Activated T-cell treated with anti-CD3 and anti-CD28 coated beads, Interleukin-2, amount 50 U/mL, for 72 hours (primary cell): ENCODE measurements around the gene STXBP1. TPM values are rescaled to one million over a fixed set of nuclear protein-coding genes. Genes with fewer than 3 reads are reported as not detected.
A peak's percentile ranks its signal among the peaks of the same experiment; 100 is the strongest.

ENCODE experiments used
- ATAC-seq, 2 donors: fragments of 150-1000 bp; cut with Tn5 transposase; replicated peaks in 1 of 2; 2 replicates each; pipeline ENCODE4 v1.10.0; 2021; ENCODE audit warnings: moderate library complexity in 2 of 2, mild to moderate bottlenecking in 1 of 2
- DNase-seq, 2 donors: peaks; one replicate each; pipeline ENCODE4 v3.0.0; 2021 to 2022; ENCODE audit warnings: mixed read lengths in 1 of 2
- H3K27ac Mint-ChIP-seq: one replicate; pipeline ENCODE4 v1.8.0; 2022; ENCODE audit warnings: mild to moderate bottlenecking, moderate library complexity, mixed read lengths
- H3K27me3 Mint-ChIP-seq: one replicate; pipeline ENCODE4 v1.8.0; 2022; ENCODE audit warnings: low read depth, mixed read lengths
- H3K36me3 Mint-ChIP-seq, 2 donors: one replicate each; pipeline ENCODE4 v1.8.0; 2022; ENCODE audit warnings: mixed read lengths in 2 of 2, mild to moderate bottlenecking in 1 of 2; ENCODE audit not compliant: insufficient read depth in 2 of 2
- H3K4me1 Mint-ChIP-seq: one replicate; pipeline ENCODE4 v1.8.0; 2022; ENCODE audit warnings: low read depth, mixed read lengths
- H3K4me3 Mint-ChIP-seq, 2 donors: one replicate each; pipeline ENCODE4 v1.8.0; 2022; ENCODE audit warnings: mild to moderate bottlenecking in 2 of 2, mixed read lengths in 2 of 2, moderate library complexity in 2 of 2
- H3K9me3 Mint-ChIP-seq, 2 donors: one replicate each; pipeline ENCODE4 v1.8.0; 2022; ENCODE audit warnings: mixed read lengths in 2 of 2
- total RNA-seq, 2 donors: library from RNA; stranded (reverse); gene quantifications; one replicate each; pipeline ENCODE4 v1.2.3, GENCODE V29; 2022

STXBP1 gene
- total RNA-seq, 2 donors from 2014 or later = 14.5 to 26.6 TPM

DNA sequence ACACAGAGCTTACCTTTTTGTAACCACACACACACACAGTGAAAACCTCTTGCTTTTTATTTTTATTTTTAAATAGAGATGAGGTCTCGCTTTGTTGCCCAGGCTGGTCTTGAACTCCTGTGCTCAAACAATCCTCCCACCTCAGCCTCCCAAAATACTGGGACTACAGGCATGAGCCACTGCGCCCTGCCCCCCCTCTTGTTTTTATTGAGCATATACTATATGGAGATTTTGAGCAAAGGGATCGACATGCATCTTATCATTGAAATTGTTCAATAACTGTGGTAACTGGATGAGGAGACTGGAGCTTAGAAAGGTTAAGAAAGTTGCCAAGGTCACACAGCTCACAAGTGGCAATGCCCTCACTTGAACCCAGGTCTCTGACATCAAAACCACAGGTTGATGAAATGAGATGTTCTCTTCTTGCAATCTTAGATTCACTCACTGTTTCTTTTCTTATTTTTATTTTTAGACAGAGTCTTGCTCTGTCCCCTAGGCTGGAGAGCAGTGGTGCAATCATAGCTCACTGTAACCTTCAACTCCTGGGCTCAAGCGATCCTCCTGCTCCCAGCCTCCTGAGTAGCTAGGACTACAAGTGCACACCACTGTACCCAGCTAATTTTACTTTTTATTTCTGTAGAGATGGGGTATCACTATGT lies 26.8 kb upstream of the STXBP1 start:
- no peak overlapping the region for H3K27ac Mint-ChIP-seq

DNA sequence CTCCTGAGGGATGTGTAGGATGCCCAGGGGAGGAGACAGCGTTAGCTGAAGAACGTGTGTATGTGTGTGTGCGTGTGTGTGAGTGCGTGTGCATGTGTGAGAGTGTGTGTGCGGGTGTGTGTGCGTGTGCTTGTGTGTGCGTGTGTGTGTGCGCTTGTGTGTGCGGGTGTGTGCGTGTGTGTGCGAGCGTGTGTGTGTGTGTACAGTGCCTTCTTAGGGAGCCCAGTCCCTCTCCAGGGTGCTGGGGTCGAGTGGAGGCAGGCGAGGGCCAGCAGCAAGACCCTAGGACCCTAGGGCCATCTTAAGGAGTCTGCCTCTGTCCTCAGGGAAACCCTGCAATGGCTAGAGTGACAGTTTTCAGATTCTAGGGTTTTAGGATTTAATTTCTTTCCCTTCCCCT lies 26.0 kb upstream of the STXBP1 start:
- ATAC-seq = peak in 1 of 2 donors; percentile 8

More for the DNA sequence above, 26.8 kb upstream of the STXBP1 start:
- peak; percentile 24 to 49 for ATAC-seq
- H3K4me3 Mint-ChIP-seq = no peak overlapping the region
- H3K4me1 Mint-ChIP-seq = peaks cover 15% of the 10 kb centered on the region
- no peaks in the 10 kb centered on the region for H3K9me3 Mint-ChIP-seq
- H3K36me3 Mint-ChIP-seq = peaks cover 0 to 1% of the 10 kb centered on the region in 2 donors
- no peak for DNase-seq
- H3K27me3 Mint-ChIP-seq = peaks cover 17% of the 10 kb centered on the region

DNA sequence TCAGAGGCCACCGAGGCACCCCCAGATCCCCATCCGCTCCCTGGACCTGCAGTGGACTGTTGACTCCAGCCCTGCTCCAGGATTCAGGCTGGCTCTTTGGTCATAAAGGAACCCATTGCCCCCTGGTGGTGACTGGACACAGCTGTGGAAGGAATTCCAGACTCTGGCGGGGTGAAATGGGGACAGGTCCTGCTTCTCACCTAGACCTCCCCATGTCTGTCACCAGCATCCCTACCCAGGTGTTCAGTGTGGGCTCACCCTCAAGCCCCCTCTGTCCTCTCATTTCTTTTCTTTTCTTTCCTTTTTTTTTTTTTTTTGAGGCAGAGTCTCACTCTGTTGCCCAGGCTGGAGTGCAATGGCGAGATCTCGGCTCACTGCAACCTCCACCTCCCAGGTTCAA lies 25.5 kb upstream of the STXBP1 start:
- peak; percentile 64 to 72 for ATAC-seq
- Mint-ChIP-seq H3K27ac (no peak overlapping the region), H3K9me3 (no peaks in the 10 kb centered on the region), H3K27me3 (peaks cover 17% of the 10 kb centered on the region), H3K4me3 (no peak overlapping the region), H3K36me3 (peaks cover 0 to 1% of the 10 kb centered on the region in 2 donors), H3K4me1 (peaks cover 10% of the 10 kb centered on the region)
- peak; percentile 64 to 69 for DNase-seq

More for the DNA sequence above, 26.0 kb upstream of the STXBP1 start:
- Mint-ChIP-seq H3K4me3 (no peak overlapping the region), H3K36me3 (peaks cover 0 to 1% of the 10 kb centered on the region in 2 donors), H3K9me3 (no peaks in the 10 kb centered on the region), H3K27ac (no peak overlapping the region), H3K27me3 (peaks cover 17% of the 10 kb centered on the region), H3K4me1 (peaks cover 10% of the 10 kb centered on the region)
- DNase-seq = no peak

DNA sequence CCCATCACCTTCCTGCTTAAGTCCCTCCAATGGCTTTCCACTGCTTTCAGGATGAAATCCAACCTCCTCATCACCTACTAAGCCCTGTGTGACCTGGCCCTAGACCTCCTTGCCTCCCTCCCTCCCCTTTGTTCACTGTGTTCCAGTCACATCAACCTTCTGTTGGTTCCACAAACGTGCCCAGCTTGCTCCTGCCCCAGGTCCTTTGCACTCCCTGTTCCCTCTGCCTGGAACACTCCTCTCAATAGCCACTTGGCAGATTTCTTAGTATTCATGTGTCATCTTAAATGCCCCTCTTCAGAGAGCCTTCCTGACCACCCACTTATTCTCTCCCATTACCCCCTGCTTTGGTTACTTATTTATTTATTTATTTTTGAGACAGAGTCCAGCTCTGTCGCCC lies 24.1 kb upstream of the STXBP1 start:
- Mint-ChIP-seq H3K4me3 (no peak overlapping the region), H3K27ac (no peak overlapping the region)

DNA sequence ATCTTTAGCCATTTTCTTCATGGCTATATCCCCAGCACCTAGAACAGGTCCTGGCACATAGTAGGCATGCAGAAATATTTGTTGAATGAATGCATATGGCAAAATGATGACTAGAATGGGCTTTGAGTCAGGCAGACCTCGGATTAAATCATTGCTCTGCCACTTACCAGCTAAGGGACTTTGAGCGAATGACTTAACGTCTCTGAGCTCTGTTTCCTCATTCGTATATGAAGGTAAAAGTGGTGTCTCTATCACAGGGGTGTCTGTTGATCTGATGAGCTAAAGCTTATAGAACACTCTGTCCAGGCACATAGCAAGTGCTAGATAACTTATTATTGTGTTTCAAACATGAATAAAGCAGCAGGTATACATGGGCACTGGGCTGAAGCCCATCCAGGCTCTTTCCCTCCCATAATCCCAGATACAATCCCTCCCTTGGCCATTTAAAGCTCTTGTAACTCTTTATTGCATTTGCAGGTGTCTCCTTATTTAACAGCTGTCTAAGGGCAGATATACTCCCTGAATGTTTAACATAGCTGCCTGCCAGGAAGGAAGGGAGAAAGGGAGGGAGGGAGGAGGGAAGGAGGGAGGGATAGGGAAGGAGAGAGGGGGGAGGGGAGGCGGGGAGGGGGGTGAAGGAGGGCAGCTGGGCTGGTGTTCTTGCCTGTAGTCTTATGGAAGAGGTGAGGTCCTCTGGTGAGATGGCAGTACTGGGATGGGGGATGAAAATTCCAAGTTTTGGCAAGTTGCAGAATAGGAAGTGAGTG lies 23.2 kb upstream of the STXBP1 start:
- Mint-ChIP-seq H3K4me1 (peaks cover 10% of the 10 kb centered on the region), H3K9me3 (no peaks in the 10 kb centered on the region), H3K4me3 (no peak overlapping the region), H3K36me3 (no peaks in the 10 kb centered on the region), H3K27ac (no peak overlapping the region), H3K27me3 (peaks cover 17% of the 10 kb centered on the region)
- DNase-seq = no peak
- ATAC-seq = no peak

More for the DNA sequence above, 24.1 kb upstream of the STXBP1 start:
- Mint-ChIP-seq H3K4me1 (peaks cover 10% of the 10 kb centered on the region), H3K9me3 (no peaks in the 10 kb centered on the region), H3K36me3 (peaks cover 0 to 1% of the 10 kb centered on the region in 2 donors), H3K27me3 (peaks cover 17% of the 10 kb centered on the region)
- no peak for ATAC-seq
- no peak for DNase-seq

DNA sequence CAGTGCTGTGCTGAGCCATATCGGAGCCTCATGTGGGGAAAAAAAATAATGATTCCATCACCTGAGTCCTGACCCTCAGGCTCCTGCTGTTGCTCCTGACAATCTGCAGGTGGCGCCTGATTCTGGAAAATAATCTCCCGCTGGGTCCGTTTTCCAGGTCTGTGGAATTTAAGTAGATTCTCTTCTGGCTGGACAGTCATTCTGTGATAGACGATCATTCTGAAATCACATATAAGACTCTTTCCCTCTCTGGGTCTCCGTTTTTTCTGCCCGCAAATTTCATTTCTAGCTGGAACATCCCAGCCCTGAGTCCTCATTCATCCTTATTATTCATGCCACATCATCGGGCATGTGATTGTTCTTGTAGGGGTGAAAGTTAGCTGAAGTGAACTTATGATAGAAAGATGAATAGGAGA lies 22.1 kb upstream of the STXBP1 start:
- no peak overlapping the region for H3K4me3 Mint-ChIP-seq
- ATAC-seq (peak in 1 of 2 donors; percentile 51), DNase-seq (peak; percentile 24 to 28)
- peaks cover 10% of the 10 kb centered on the region for H3K4me1 Mint-ChIP-seq
- H3K36me3 Mint-ChIP-seq = no peaks in the 10 kb centered on the region
- H3K27ac Mint-ChIP-seq = no peak overlapping the region
- H3K27me3 Mint-ChIP-seq = peaks cover 17% of the 10 kb centered on the region
- no peaks in the 10 kb centered on the region for H3K9me3 Mint-ChIP-seq

DNA sequence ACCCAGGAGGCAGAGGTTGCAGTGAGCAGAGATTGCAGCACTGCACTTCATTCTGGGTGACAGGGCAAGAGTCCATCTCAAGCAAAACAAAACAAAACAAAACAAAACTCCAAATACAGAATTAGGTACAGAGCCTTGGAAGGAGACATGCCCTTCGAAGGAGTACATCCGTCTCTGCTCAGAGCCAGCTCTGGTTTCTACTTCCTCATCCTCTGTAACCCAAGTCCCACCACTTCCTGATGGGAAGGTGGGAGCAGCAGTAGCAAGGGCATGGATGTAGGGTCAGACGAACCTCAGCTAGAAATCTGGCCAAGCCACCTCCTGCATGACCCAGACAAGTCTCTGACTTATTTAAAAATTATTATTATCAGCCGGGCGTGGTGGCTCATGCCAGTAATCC lies 16.5 kb upstream of the STXBP1 start:
- H3K27ac Mint-ChIP-seq = no peak overlapping the region
- H3K4me1 Mint-ChIP-seq = no peaks in the 10 kb centered on the region
- H3K9me3 Mint-ChIP-seq = no peaks in the 10 kb centered on the region
- ATAC-seq = no peak
- H3K27me3 Mint-ChIP-seq = no peaks in the 10 kb centered on the region
- H3K36me3 Mint-ChIP-seq = no peaks in the 10 kb centered on the region
- DNase-seq = no peak
- H3K4me3 Mint-ChIP-seq = no peak overlapping the region

DNA sequence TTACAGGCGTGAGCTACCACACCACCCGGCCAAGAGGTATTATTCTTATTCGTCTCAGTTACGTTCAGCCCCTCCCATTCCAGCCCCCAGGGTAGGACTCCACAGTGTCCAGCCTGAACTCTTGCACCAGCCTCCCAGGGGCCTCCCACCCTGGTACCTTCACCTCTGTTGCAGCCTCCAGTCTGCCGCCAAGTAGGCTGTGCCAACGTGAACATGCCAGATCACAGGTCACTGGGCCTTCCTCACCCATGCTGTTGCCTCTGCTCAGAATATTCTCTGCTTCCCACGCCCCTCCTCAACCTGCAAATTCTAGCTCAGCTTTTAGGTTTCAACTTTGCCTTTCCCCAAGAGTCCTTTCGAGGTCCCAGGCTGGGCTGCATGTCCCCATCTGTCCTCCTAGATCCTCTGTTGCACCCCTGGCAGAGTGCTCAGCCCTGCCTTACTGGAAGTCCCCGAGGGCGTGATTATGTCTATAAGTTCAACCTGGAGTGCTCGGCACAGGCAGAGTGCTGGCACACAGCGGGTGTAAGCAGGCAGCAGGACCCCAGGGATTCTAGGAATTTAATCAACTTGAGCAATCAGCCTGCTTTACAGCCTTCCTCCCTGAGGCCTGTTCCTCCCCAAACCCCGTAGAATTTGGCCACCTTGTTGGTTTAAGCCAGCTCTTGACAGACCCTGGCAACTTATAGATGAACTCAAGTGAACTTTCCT lies 13.1 kb upstream of the STXBP1 start:
- no peaks in the 10 kb centered on the region for H3K27me3 Mint-ChIP-seq
- no peak overlapping the region for H3K27ac Mint-ChIP-seq
- no peak for ATAC-seq
- DNase-seq = no peak
- H3K4me1 Mint-ChIP-seq = no peaks in the 10 kb centered on the region
- no peak overlapping the region for H3K4me3 Mint-ChIP-seq
- H3K36me3 Mint-ChIP-seq = no peaks in the 10 kb centered on the region
- H3K9me3 Mint-ChIP-seq = no peaks in the 10 kb centered on the region

DNA sequence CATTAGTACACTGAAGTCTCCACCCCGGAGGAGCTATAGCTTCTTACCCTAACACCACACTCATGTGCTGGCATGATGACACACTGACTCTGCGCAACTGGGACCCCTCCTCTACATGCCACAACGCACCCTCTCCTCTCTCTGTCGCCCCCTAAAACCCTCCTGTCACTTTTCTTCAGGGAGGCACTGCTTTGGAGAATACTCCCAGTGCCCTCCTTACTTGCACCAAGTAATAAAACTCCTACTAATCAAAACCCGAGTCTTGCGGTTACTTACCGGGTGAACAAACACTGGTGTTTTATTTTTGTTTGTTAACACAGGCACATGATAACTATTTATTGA lies 12.6 kb upstream of the STXBP1 start:
- Mint-ChIP-seq H3K27me3 (no peaks in the 10 kb centered on the region), H3K4me3 (no peak overlapping the region), H3K36me3 (no peaks in the 10 kb centered on the region), H3K4me1 (no peaks in the 10 kb centered on the region), H3K9me3 (no peaks in the 10 kb centered on the region), H3K27ac (no peak overlapping the region)
- no peak for DNase-seq
- no peak for ATAC-seq

DNA sequence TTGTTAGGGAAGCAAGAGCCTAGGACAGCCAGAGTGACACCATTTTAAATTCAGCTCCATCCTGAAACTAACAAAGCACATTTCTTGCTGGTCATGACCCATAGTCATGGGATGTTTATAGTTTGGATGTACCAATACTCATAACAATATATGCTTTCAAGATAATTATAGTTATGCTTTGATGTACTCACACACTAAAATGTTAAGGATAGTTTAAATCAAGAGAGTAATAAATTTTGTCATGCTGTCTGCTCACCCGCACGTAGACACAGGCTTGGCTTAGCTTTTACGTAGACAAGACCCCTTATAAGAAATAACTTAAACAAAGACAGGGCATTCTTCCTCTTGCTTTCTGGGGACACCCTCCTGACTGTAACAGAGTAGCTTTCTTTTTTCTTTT lies 8.9 kb upstream of the STXBP1 start:
- ATAC-seq = no peak

DNA sequence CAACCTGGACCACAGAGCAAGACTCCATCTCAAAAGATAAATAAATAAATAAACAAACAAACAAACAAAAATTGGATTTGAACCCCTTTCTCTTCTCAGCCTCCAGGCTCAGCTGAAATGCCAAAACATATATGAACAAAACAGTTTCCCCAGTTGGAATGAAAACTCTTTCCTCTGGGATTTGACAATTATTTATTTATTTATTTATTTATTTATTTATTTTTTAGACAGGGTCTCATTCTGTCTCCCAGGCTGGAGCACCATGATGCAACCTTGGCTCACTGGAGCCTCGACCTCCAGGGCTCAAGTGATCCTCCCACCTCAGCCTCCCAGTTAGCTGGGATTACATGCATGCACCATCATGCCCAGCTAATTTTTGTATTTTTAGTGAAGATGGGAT lies 6.0 kb upstream of the STXBP1 start:
- no peak overlapping the region for H3K27ac Mint-ChIP-seq
- H3K36me3 Mint-ChIP-seq = no peaks in the 10 kb centered on the region
- no peak overlapping the region for H3K4me3 Mint-ChIP-seq
- ATAC-seq (no peak), DNase-seq (no peak)
- H3K4me1 Mint-ChIP-seq = peaks cover 17% of the 10 kb centered on the region
- H3K9me3 Mint-ChIP-seq = no peaks in the 10 kb centered on the region
- peaks cover 24% of the 10 kb centered on the region for H3K27me3 Mint-ChIP-seq

More for the DNA sequence above, 8.9 kb upstream of the STXBP1 start:
- Mint-ChIP-seq H3K27ac (no peak overlapping the region), H3K9me3 (no peaks in the 10 kb centered on the region), H3K4me3 (no peak overlapping the region), H3K36me3 (no peaks in the 10 kb centered on the region), H3K27me3 (no peaks in the 10 kb centered on the region), H3K4me1 (peaks cover 6% of the 10 kb centered on the region)
- no peak for DNase-seq

DNA sequence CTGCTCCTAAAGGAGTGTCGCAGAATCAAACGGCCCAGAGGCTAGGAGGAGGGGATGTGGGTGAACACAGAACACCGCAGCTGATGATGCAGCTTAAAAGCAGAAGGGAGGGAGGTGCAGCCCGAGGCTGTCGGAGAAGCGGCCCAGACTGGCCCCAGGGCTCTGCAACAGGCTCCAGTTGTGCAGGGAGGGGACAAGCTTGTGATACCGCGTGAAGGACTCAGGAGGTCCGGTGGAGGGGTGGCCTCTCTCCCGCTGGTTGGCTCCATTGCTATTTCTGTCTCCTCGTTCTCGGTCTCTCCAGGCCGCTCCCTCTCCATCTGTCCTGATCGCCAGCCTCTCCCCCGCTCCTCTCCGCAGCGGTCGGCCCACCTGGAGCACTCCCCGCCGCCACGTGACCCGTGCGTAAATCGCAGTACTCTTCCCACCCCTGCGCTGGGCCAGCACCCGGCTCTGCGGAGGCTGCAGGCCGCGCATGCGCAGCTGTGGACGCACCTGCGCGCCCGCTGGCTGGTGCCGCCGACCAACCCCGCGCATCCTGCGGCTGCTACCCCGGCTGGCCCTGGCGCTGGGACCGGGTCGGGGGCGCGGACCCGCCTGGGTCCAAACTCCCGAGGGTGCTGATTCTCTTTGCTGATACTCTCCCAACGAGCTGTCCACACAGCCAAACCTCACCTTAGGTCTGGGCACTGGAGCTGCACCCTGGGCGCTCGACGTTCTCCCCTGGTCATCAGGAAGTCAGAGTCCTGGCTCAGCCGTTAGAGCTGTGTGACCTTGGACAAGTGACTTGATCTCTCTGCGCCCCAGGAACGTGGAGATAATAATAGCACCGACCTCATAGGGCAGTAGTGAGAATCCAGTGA lies 3.7 kb upstream of the STXBP1 start:
- peaks cover 28% of the 10 kb centered on the region for H3K4me1 Mint-ChIP-seq
- peak overlapping the region; percentile 42 for H3K27ac Mint-ChIP-seq
- peaks cover 29% of the 10 kb centered on the region for H3K27me3 Mint-ChIP-seq
- H3K4me3 Mint-ChIP-seq = peak overlapping the region; percentile 89 to 92
- peaks cover 0 to 2% of the 10 kb centered on the region in 2 donors for H3K36me3 Mint-ChIP-seq
- ATAC-seq (peak; percentile 63 to 71), DNase-seq (peak; percentile 79 to 82)
- H3K9me3 Mint-ChIP-seq = no peaks in the 10 kb centered on the region
